DND-41 (cell line): Measurements from ENCODE around the gene CCL20.
"Not testable (repeated sequence)": the region's sequence is repeated elsewhere in the genome, so short reads cannot be mapped to it uniquely, and the experiment has no call there.

Experiments used
- ATAC-seq: fragments of 200-7000 bp; cut with Tn5 transposase; 3 replicates; pipeline ENCODE4 v1.9.1; 2021; ENCODE audit warnings: low read depth; ENCODE audit not compliant: insufficient read depth
- DNase-seq: peaks from one replicate; pipeline ENCODE4 v3.0.0-alpha.2; 2020
- H2AFZ ChIP-seq: 2 replicates; pipeline ENCODE4 v1.6.0; 2012; ENCODE audit warnings: low read depth, low read length
- H3K27ac ChIP-seq: 2 replicates; pipeline ENCODE4 v1.5.1; 2012; ENCODE audit warnings: low read length, inconsistent platforms
- H3K27me3 ChIP-seq: fragments of 200-600 bp; sonication (generic); 2 replicates; pipeline ENCODE4 v1.6.0; 2012; ENCODE audit warnings: low read length, mild to moderate bottlenecking, inconsistent platforms; ENCODE audit not compliant: insufficient read depth, poor library complexity
- H3K36me3 ChIP-seq: 2 replicates; pipeline ENCODE4 v1.5.1; 2012; ENCODE audit warnings: low read length, inconsistent platforms; ENCODE audit not compliant: insufficient read depth
- H3K4me1 ChIP-seq: 2 replicates; pipeline ENCODE4 v1.5.1; 2012; ENCODE audit warnings: mild to moderate bottlenecking, low read length; ENCODE audit not compliant: insufficient read depth
- H3K4me2 ChIP-seq: 2 replicates; pipeline ENCODE4 v1.6.0; 2012; ENCODE audit warnings: mild to moderate bottlenecking, moderate library complexity, low read length, inconsistent platforms; ENCODE audit not compliant: insufficient read depth
- H3K4me3 ChIP-seq, 2 experiments: fragments of 200-600 bp in 1 of 2; shearing (Covaris generic) in 1 of 2; 2 replicates each; pipeline ENCODE4 v1.5.1; 2012 to 2016; ENCODE audit warnings: inconsistent platforms in 2 of 2, low read length in 2 of 2, mild to moderate bottlenecking in 2 of 2, low read depth in 1 of 2, moderate library complexity in 1 of 2
- H3K79me2 ChIP-seq: 2 replicates; pipeline ENCODE4 v1.6.0; 2012; ENCODE audit warnings: low read length, inconsistent platforms; ENCODE audit not compliant: insufficient read depth
- H3K9ac ChIP-seq: 2 replicates; pipeline ENCODE4 v1.6.0; 2012; ENCODE audit warnings: low read depth, mild to moderate bottlenecking, inconsistent platforms, low read length, moderate library complexity
- H3K9me3 ChIP-seq: 2 replicates; pipeline ENCODE4 v1.5.1; 2012; ENCODE audit warnings: low read length, moderate library complexity, mild to moderate bottlenecking, inconsistent platforms; ENCODE audit not compliant: insufficient read depth, severe bottlenecking
- H4K20me1 ChIP-seq: 2 replicates; pipeline ENCODE4 v1.6.0; 2012; ENCODE audit warnings: low read length; ENCODE audit not compliant: insufficient read depth
- CTCF ChIP-seq: IDR thresholded peaks from 2 replicates; pipeline ENCODE4 v1.5.1; 2012; ENCODE audit warnings: borderline replicate concordance, low read length, moderate library complexity, mild to moderate bottlenecking; ENCODE audit not compliant: poor library complexity, severe bottlenecking; ENCODE audit errors: extremely low read depth
- EZH2 ChIP-seq: IDR thresholded peaks from 3 replicates; pipeline ENCODE4 v1.6.1; 2012; ENCODE audit warnings: borderline replicate concordance, low read depth, mild to moderate bottlenecking, moderate library complexity, low read length, inconsistent platforms; ENCODE audit not compliant: severe bottlenecking

CCL20 gene

DNA sequence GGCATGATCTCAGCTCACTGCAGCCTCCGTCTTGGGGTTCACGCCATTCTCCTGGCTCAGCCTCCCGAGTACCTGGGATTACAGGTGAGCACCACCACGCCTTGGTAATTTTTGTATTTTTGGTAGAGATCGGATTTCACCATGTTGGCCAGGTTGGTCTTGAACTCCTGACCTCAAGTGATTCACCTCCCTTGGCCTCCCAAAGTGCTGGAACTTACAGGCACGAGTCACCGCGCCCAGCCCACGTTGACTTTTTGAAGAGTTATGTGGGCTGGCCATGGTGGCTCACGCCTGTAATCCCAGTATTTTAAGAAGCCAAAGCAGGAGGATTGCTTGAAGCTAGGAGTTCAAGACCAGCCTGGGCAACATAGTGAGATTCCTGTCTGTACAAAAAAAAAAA is 20.8 kb downstream of the CCL20 start:
- no peak for DNase-seq
- Histone ChIP-seq H3K36me3 (no peaks in the 10 kb centered on the region), H3K4me2 (no peak overlapping the region), H3K9me3 (no peaks in the 10 kb centered on the region), H3K27me3 (no peaks in the 10 kb centered on the region), H3K79me2 (no peaks in the 10 kb centered on the region), H2AFZ (no peak overlapping the region), H3K4me3 (no peak overlapping the region), H4K20me1 (no peaks in the 10 kb centered on the region), H3K9ac (no peak overlapping the region), H3K27ac (no peak overlapping the region), H3K4me1 (no peaks in the 10 kb centered on the region)
- TF ChIP-seq EZH2, result no peak
- no peak for TF ChIP-seq CTCF
- ATAC-seq, result no peak

- no peak overlapping the region for H3K4me3 ChIP-seq
- H3K27me3 ChIP-seq, result no peaks in the 10 kb centered on the region
- no peaks in the 10 kb centered on the region for H3K36me3 ChIP-seq
- H3K79me2 ChIP-seq, result no peaks in the 10 kb centered on the region
- DNase-seq (no peak), ATAC-seq (no peak)
- H3K27ac ChIP-seq, result no peak overlapping the region
- H3K4me2 ChIP-seq, result no peak overlapping the region
- H4K20me1 ChIP-seq, result no peaks in the 10 kb centered on the region
- H3K9me3 ChIP-seq, result no peaks in the 10 kb centered on the region
- H3K9ac ChIP-seq, result no peak overlapping the region
- TF ChIP-seq EZH2 (no peak), CTCF (no peak)
- H3K4me1 ChIP-seq, result no peaks in the 10 kb centered on the region
- no peak overlapping the region for H2AFZ ChIP-seq
Measured at GRCh38 chr2:227834916-227835650, 21.4 kb downstream of the CCL20 start.

- H3K9ac ChIP-seq, H3K4me1 ChIP-seq, H4K20me1 ChIP-seq, H3K36me3 ChIP-seq, H3K27ac ChIP-seq, ATAC-seq, H3K27me3 ChIP-seq, H3K4me3 ChIP-seq, DNase-seq, H3K9me3 ChIP-seq, H2AFZ ChIP-seq, H3K79me2 ChIP-seq, H3K4me2 ChIP-seq: not testable (repeated sequence)
Measured at GRCh38 chr2:227839339-227840129, 25.9 kb downstream of the CCL20 start.

DNA sequence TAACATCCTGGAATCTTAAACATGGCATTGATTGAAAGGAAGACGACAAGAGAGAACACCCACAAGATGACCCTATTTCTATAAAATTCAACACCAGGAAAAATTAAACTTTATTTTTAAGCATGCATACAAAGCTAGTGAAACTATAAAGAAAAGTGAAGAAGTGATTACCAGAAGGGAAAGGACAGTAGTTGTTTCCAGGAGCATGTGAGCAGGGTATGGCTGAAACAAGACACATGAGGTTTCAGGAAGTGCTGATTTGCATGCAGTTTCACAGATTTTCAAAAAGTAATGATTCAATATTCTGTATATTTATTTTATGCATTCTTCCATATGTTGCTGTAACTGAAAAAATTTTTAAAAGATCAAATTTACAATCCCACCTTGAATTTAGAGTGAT is 33.2 kb downstream of the CCL20 start:
- no peaks in the 10 kb centered on the region for H3K27me3 ChIP-seq
- no peak overlapping the region for H3K4me3 ChIP-seq
- H4K20me1 ChIP-seq, result no peaks in the 10 kb centered on the region
- H3K27ac ChIP-seq, result no peak overlapping the region
- no peak overlapping the region for H3K4me2 ChIP-seq
- H3K79me2 ChIP-seq, result no peaks in the 10 kb centered on the region
- no peak for DNase-seq
- H3K4me1 ChIP-seq, result no peaks in the 10 kb centered on the region
- no peaks in the 10 kb centered on the region for H3K9me3 ChIP-seq
- no peak for TF ChIP-seq EZH2
- no peak for TF ChIP-seq CTCF
- ATAC-seq, result no peak
- no peaks in the 10 kb centered on the region for H3K36me3 ChIP-seq
- H2AFZ ChIP-seq, result no peak overlapping the region
- H3K9ac ChIP-seq, result no peak overlapping the region
